ENCODE measurements around the gene TMEM181.

The TMEM181 gene

GRCh38 chr6:158559895-158560835, at the start of gene TMEM181:
TSS of gene TMEM181 (plus strand) at chr6:158560091. CDS start at chr6:158560225, 134 bp downstream.
- H2AFZ ChIP-seq (ENCODE audit: low read length, unreplicated experiment), result peak within 1 kb of the TSS; percentile 93
- peaks cover 50% of the 10 kb centered on the region for H3K79me2 ChIP-seq (ENCODE audit: control insufficient read depth, insufficient read depth, low read length, unreplicated experiment)
- peaks cover 28% of the 10 kb centered on the region for H3K4me1 ChIP-seq (ENCODE audit: control insufficient read depth, insufficient read depth, low read length, unreplicated experiment)
- peak within 1 kb of the TSS; percentile 60 for H3K27ac ChIP-seq (ENCODE audit: low read depth, low read length)
- H3K27me3 ChIP-seq (ENCODE audit: insufficient read depth, low read length), result no peaks in the 10 kb centered on the region
- peak within 1 kb of the TSS; percentile 96 for H3K4me3 ChIP-seq (ENCODE audit: low read depth, low read length)
- no peaks in the 10 kb centered on the region for H3K36me3 ChIP-seq (ENCODE audit: insufficient read depth, low read length)

- Histone ChIP-seq H3K27ac (ENCODE audit: low read depth, low read length) (no peak overlapping the region), H3K79me2 (ENCODE audit: control insufficient read depth, insufficient read depth, low read length, unreplicated experiment) (no peaks in the 10 kb centered on the region), H3K36me3 (ENCODE audit: insufficient read depth, low read length) (no peaks in the 10 kb centered on the region), H2AFZ (ENCODE audit: low read length, unreplicated experiment) (no peak overlapping the region), H3K4me1 (ENCODE audit: control insufficient read depth, insufficient read depth, low read length, unreplicated experiment) (peaks cover 4% of the 10 kb centered on the region), H3K4me3 (ENCODE audit: low read depth, low read length) (no peak overlapping the region), H3K27me3 (ENCODE audit: insufficient read depth, low read length) (no peaks in the 10 kb centered on the region)
Measured at GRCh38 chr6:158512809-158513208, 47.1 kb upstream of the TMEM181 start.

- Histone ChIP-seq H3K36me3 (ENCODE audit: insufficient read depth, low read length) (no peaks in the 10 kb centered on the region), H3K79me2 (ENCODE audit: control insufficient read depth, insufficient read depth, low read length, unreplicated experiment) (no peaks in the 10 kb centered on the region), H3K4me1 (ENCODE audit: control insufficient read depth, insufficient read depth, low read length, unreplicated experiment) (peaks cover 7% of the 10 kb centered on the region), H3K27ac (ENCODE audit: low read depth, low read length) (no peak overlapping the region), H3K4me3 (ENCODE audit: low read depth, low read length) (no peak overlapping the region), H2AFZ (ENCODE audit: low read length, unreplicated experiment) (no peak overlapping the region), H3K27me3 (ENCODE audit: insufficient read depth, low read length) (no peaks in the 10 kb centered on the region)
Measured at GRCh38 chr6:158514176-158514575, 45.7 kb upstream of the TMEM181 start.

- H3K27ac ChIP-seq (ENCODE audit: low read depth, low read length), result no peak overlapping the region
- peaks cover 7% of the 10 kb centered on the region for H3K4me1 ChIP-seq (ENCODE audit: control insufficient read depth, insufficient read depth, low read length, unreplicated experiment)
- no peak overlapping the region for H3K4me3 ChIP-seq (ENCODE audit: low read depth, low read length)
- H3K36me3 ChIP-seq (ENCODE audit: insufficient read depth, low read length), result no peaks in the 10 kb centered on the region
- H3K27me3 ChIP-seq (ENCODE audit: insufficient read depth, low read length), result no peaks in the 10 kb centered on the region
- H2AFZ ChIP-seq (ENCODE audit: low read length, unreplicated experiment), result no peak overlapping the region
- no peaks in the 10 kb centered on the region for H3K79me2 ChIP-seq (ENCODE audit: control insufficient read depth, insufficient read depth, low read length, unreplicated experiment)
Measured at GRCh38 chr6:158514991-158515390, 44.9 kb upstream of the TMEM181 start.

GRCh38 chr6:158516098-158516497, 43.8 kb upstream of the TMEM181 start:
- no peak overlapping the region for H2AFZ ChIP-seq (ENCODE audit: low read length, unreplicated experiment)
- H3K36me3 ChIP-seq (ENCODE audit: insufficient read depth, low read length), result no peaks in the 10 kb centered on the region
- H3K27me3 ChIP-seq (ENCODE audit: insufficient read depth, low read length), result no peaks in the 10 kb centered on the region
- no peak overlapping the region for H3K27ac ChIP-seq (ENCODE audit: low read depth, low read length)
- H3K79me2 ChIP-seq (ENCODE audit: control insufficient read depth, insufficient read depth, low read length, unreplicated experiment), result no peaks in the 10 kb centered on the region
- no peak overlapping the region for H3K4me3 ChIP-seq (ENCODE audit: low read depth, low read length)
- peaks cover 7% of the 10 kb centered on the region for H3K4me1 ChIP-seq (ENCODE audit: control insufficient read depth, insufficient read depth, low read length, unreplicated experiment)

- no peaks in the 10 kb centered on the region for H3K79me2 ChIP-seq (ENCODE audit: control insufficient read depth, insufficient read depth, low read length, unreplicated experiment)
- no peaks in the 10 kb centered on the region for H3K36me3 ChIP-seq (ENCODE audit: insufficient read depth, low read length)
- H3K27ac ChIP-seq (ENCODE audit: low read depth, low read length), result no peak overlapping the region
- H2AFZ ChIP-seq (ENCODE audit: low read length, unreplicated experiment), result no peak overlapping the region
- no peak overlapping the region for H3K4me3 ChIP-seq (ENCODE audit: low read depth, low read length)
- H3K4me1 ChIP-seq (ENCODE audit: control insufficient read depth, insufficient read depth, low read length, unreplicated experiment), result peaks cover 7% of the 10 kb centered on the region
- no peaks in the 10 kb centered on the region for H3K27me3 ChIP-seq (ENCODE audit: insufficient read depth, low read length)
Measured at GRCh38 chr6:158517038-158517437, 42.9 kb upstream of the TMEM181 start.

- Histone ChIP-seq H2AFZ (ENCODE audit: low read length, unreplicated experiment) (no peak overlapping the region), H3K79me2 (ENCODE audit: control insufficient read depth, insufficient read depth, low read length, unreplicated experiment) (no peaks in the 10 kb centered on the region), H3K27ac (ENCODE audit: low read depth, low read length) (peak overlapping the region; percentile 2; the same call in 1 of the 2 replicates), H3K36me3 (ENCODE audit: insufficient read depth, low read length) (no peaks in the 10 kb centered on the region), H3K27me3 (ENCODE audit: insufficient read depth, low read length) (no peaks in the 10 kb centered on the region), H3K4me1 (ENCODE audit: control insufficient read depth, insufficient read depth, low read length, unreplicated experiment) (peaks cover 7% of the 10 kb centered on the region), H3K4me3 (ENCODE audit: low read depth, low read length) (peak overlapping the region; percentile 64; the same call in 1 of the 2 replicates)
Measured at GRCh38 chr6:158517581-158517980, 42.3 kb upstream of the TMEM181 start.

GRCh38 chr6:158518191-158519127, 41.4 kb upstream of the TMEM181 start:
- no peaks in the 10 kb centered on the region for H3K36me3 ChIP-seq (ENCODE audit: insufficient read depth, low read length)
- peaks cover 7% of the 10 kb centered on the region for H3K4me1 ChIP-seq (ENCODE audit: control insufficient read depth, insufficient read depth, low read length, unreplicated experiment)
- peaks cover under 1% of the 10 kb centered on the region; the same call in 1 of the 2 replicates for H3K27me3 ChIP-seq (ENCODE audit: insufficient read depth, low read length)
- H3K27ac ChIP-seq (ENCODE audit: low read depth, low read length), result peak overlapping the region; percentile 11; the same call in 1 of the 2 replicates
- no peaks in the 10 kb centered on the region for H3K79me2 ChIP-seq (ENCODE audit: control insufficient read depth, insufficient read depth, low read length, unreplicated experiment)
- peak overlapping the region; percentile 64 for H3K4me3 ChIP-seq (ENCODE audit: low read depth, low read length)
- no peak overlapping the region for H2AFZ ChIP-seq (ENCODE audit: low read length, unreplicated experiment)

- Histone ChIP-seq H3K27me3 (ENCODE audit: insufficient read depth, low read length) (peaks cover 9% of the 10 kb centered on the region; the same call in 1 of the 2 replicates), H3K79me2 (ENCODE audit: control insufficient read depth, insufficient read depth, low read length, unreplicated experiment) (no peaks in the 10 kb centered on the region), H3K4me1 (ENCODE audit: control insufficient read depth, insufficient read depth, low read length, unreplicated experiment) (peaks cover 7% of the 10 kb centered on the region), H2AFZ (ENCODE audit: low read length, unreplicated experiment) (no peak overlapping the region), H3K36me3 (ENCODE audit: insufficient read depth, low read length) (no peaks in the 10 kb centered on the region), H3K4me3 (ENCODE audit: low read depth, low read length) (no peak overlapping the region), H3K27ac (ENCODE audit: low read depth, low read length) (no peak overlapping the region)
Measured at GRCh38 chr6:158519300-158519699, 40.6 kb upstream of the TMEM181 start.

- Histone ChIP-seq H2AFZ (ENCODE audit: low read length, unreplicated experiment) (no peak overlapping the region), H3K4me1 (ENCODE audit: control insufficient read depth, insufficient read depth, low read length, unreplicated experiment) (peaks cover 7% of the 10 kb centered on the region), H3K27me3 (ENCODE audit: insufficient read depth, low read length) (peaks cover 13% of the 10 kb centered on the region; the same call in 1 of the 2 replicates)
Measured at GRCh38 chr6:158519761-158520160, 40.1 kb upstream of the TMEM181 start.

More at GRCh38 chr6:158519761-158520160, 40.1 kb upstream of the TMEM181 start:
- no peaks in the 10 kb centered on the region for H3K79me2 ChIP-seq (ENCODE audit: control insufficient read depth, insufficient read depth, low read length, unreplicated experiment)
- H3K4me3 ChIP-seq (ENCODE audit: low read depth, low read length), result no peak overlapping the region
- no peak overlapping the region for H3K27ac ChIP-seq (ENCODE audit: low read depth, low read length)
- H3K36me3 ChIP-seq (ENCODE audit: insufficient read depth, low read length), result no peaks in the 10 kb centered on the region

All from ACC112 (cell line).